ENCODE results near the gene AOX1.

AOX1 gene

GRCh38 chr2:200689115-200689514, 103.3 kb downstream of the AOX1 start:
- Histone ChIP-seq H3K4me3 (ENCODE audit: low read depth, low read length) (no peak overlapping the region), H3K9me3 (ENCODE audit: control insufficient read depth, insufficient read depth, low read depth, low read length) (no peaks in the 10 kb centered on the region), H3K27ac (ENCODE audit: extremely low read depth, low read depth, low read length) (no peak overlapping the region), H3K36me3 (ENCODE audit: control insufficient read depth in 2 of 2, insufficient read depth in 1 of 2, low read length in 2 of 2) (no peaks in the 10 kb centered on the region), H3K4me1 (ENCODE audit: control insufficient read depth, insufficient read depth, low read length) (no peaks in the 10 kb centered on the region)
- TF ChIP-seq ZFHX2 (tag by site-specific recombination; conservative IDR thresholded peaks at IDR 0.05) (0 out of 2 replicates have a peak, but pooled peaks have one; percentile 14), ZNF510 (tag by site-specific recombination; IDR thresholded peaks at IDR 0.05; ENCODE audit: insufficient replicate concordance) (no peak)
- CTCF ChIA-PET, result interaction anchor here (0.5 kb wide), 1 partner anchor 565 kb away, joined by 4 read pairs; no protein-coding TSS in a partner anchor
- POLR2A ChIA-PET, result no interaction called here

DNA sequence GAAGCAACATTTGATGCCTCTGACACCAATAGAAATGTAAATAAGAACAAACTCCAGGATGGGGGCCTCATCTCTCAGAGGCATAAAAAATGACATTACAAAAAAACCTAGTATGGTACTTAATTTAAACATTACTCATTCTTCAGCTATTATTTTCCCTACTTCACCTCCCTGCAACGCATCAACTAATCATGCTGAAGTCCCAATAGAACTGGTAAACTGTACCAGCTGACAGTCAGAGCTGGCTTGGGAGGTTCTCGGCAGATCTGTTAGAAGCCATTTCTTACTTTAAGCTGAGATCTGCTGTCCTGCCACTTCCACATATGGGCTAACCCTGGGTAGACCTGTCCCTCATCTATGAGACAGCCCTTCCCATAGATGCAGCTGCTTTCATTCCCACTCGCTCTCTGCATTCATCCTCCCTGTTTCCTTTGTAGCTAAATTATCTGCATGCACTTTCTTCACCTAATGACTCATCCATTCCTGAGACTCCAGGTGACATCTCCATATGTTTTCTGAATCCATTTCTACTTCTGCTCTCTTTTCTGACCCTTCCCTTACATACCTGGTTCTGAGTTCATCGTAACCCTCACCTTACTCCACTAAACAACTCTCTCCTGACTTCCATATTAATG, 108.1 kb downstream of the AOX1 start:
- ChIA-PET POLR2A (no interaction called here), CTCF (interaction anchor here (0.6 to 2.1 kb wide), 3 partner anchors 9 to 209 kb away, joined by 4 to 9 read pairs (median 5); no protein-coding TSS in a partner anchor)
- H3K36me3 ChIP-seq (ENCODE audit: control insufficient read depth in 2 of 2, insufficient read depth in 1 of 2, low read length in 2 of 2), result no peaks in the 10 kb centered on the region
- no peaks in the 10 kb centered on the region for H3K4me1 ChIP-seq (ENCODE audit: control insufficient read depth, insufficient read depth, low read length)
- no peaks in the 10 kb centered on the region for H3K9me3 ChIP-seq (ENCODE audit: control insufficient read depth, insufficient read depth, low read depth, low read length)
- TF ChIP-seq PBX3 (CRISPR knock-in tag; IDR thresholded peaks at IDR 0.05) (no peak), PRDM1 (tag by site-specific recombination; IDR thresholded peaks at IDR 0.05) (0 out of 2 replicates have a peak, but pooled peaks have one; percentile 37)
- no peak overlapping the region for H3K4me3 ChIP-seq (ENCODE audit: low read depth, low read length)
- H3K27ac ChIP-seq (ENCODE audit: extremely low read depth, low read depth, low read length), result no peak overlapping the region

DNA sequence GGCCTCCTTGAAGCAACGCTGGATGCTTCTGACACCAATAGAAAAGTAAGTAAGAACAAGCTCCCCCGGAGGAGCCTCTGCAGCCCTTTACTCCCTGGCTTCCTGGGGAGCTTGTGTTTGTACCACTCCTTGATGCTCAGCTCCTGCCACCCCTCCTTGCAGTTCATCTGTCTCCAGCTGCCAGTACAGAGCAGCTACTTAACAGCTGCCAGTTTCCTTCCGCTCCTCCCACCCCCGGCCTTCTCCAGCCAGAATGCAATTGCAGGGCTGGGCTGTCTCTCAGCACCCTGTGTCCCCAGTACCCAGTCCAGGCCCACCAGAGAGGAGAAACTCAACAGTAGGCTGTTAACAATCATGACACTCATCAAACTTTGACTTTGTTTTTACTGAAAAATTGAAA, 109.4 kb downstream of the AOX1 start:
- no peak overlapping the region for H3K4me3 ChIP-seq (ENCODE audit: low read depth, low read length)
- no peaks in the 10 kb centered on the region for H3K9me3 ChIP-seq (ENCODE audit: control insufficient read depth, insufficient read depth, low read depth, low read length)
- CTCF ChIA-PET, result interaction anchor here (0.6 to 2.1 kb wide), 4 partner anchors 8 to 210 kb away, joined by 3 to 9 read pairs (median 4); no protein-coding TSS in a partner anchor
- H3K27ac ChIP-seq (ENCODE audit: extremely low read depth, low read depth, low read length), result no peak overlapping the region
- no peaks in the 10 kb centered on the region for H3K4me1 ChIP-seq (ENCODE audit: control insufficient read depth, insufficient read depth, low read length)
- no peaks in the 10 kb centered on the region for H3K36me3 ChIP-seq (ENCODE audit: control insufficient read depth in 2 of 2, insufficient read depth in 1 of 2, low read length in 2 of 2)
- POLR2A ChIA-PET, result no interaction called here
- TF ChIP-seq ZNF426 (tag by site-specific recombination; IDR thresholded peaks at IDR 0.05) (no peak), ZNF239 (tag by site-specific recombination; IDR thresholded peaks at IDR 0.05) (no peak), ZBTB44 (tag by site-specific recombination; IDR thresholded peaks at IDR 0.05) (no peak), HIC1 (tag by site-specific recombination; IDR thresholded peaks at IDR 0.05) (no peak), PBX3 (CRISPR knock-in tag; IDR thresholded peaks at IDR 0.05) (no peak), PATZ1 (tag by site-specific recombination; IDR thresholded peaks at IDR 0.05) (no peak), ZNF311 (tag by site-specific recombination; IDR thresholded peaks at IDR 0.05; ENCODE audit: borderline replicate concordance) (no peak), SCRT2 (tag by site-specific recombination; IDR thresholded peaks at IDR 0.05) (no peak), ZNF626 (tag by site-specific recombination; IDR thresholded peaks at IDR 0.05) (no peak), GFI1B (tag by site-specific recombination; IDR thresholded peaks at IDR 0.05) (no peak), ZNF157 (tag by site-specific recombination; IDR thresholded peaks at IDR 0.05) (no peak), ZNF530 (tag by site-specific recombination; IDR thresholded peaks at IDR 0.05; ENCODE audit: low read depth) (no peak), INSM2 (tag by site-specific recombination; IDR thresholded peaks at IDR 0.05) (no peak), ZNF548 (tag by site-specific recombination; IDR thresholded peaks at IDR 0.05) (no peak)
- TF ChIP-seq, protein P1, sequence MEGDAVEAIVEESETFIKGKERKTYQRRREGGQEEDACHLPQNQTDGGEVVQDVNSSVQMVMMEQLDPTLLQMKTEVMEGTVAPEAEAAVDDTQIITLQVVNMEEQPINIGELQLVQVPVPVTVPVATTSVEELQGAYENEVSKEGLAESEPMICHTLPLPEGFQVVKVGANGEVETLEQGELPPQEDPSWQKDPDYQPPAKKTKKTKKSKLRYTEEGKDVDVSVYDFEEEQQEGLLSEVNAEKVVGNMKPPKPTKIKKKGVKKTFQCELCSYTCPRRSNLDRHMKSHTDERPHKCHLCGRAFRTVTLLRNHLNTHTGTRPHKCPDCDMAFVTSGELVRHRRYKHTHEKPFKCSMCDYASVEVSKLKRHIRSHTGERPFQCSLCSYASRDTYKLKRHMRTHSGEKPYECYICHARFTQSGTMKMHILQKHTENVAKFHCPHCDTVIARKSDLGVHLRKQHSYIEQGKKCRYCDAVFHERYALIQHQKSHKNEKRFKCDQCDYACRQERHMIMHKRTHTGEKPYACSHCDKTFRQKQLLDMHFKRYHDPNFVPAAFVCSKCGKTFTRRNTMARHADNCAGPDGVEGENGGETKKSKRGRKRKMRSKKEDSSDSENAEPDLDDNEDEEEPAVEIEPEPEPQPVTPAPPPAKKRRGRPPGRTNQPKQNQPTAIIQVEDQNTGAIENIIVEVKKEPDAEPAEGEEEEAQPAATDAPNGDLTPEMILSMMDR (tag by site-specific recombination; IDR thresholded peaks at IDR 0.05), result no peak
